GM20000 (cell line): ENCODE data around the gene COL9A1.

Experiments
- DNase-seq: peaks from one replicate; pipeline ENCODE4 v3.0.0; 2012; ENCODE audit warnings: low spot score
- TF ChIP-seq, protein P1 (sequence below): IDR thresholded peaks from 2 replicates; pipeline ENCODE4 v1.5.1; 2012; ENCODE audit warnings: mild to moderate bottlenecking, control low read depth; ENCODE audit errors: extremely low read depth, missing control alignments

The COL9A1 gene

GRCh38 chr6:70219943-70220613 is 82.8 kb downstream of the COL9A1 start:
- TF ChIP-seq, protein P1, sequence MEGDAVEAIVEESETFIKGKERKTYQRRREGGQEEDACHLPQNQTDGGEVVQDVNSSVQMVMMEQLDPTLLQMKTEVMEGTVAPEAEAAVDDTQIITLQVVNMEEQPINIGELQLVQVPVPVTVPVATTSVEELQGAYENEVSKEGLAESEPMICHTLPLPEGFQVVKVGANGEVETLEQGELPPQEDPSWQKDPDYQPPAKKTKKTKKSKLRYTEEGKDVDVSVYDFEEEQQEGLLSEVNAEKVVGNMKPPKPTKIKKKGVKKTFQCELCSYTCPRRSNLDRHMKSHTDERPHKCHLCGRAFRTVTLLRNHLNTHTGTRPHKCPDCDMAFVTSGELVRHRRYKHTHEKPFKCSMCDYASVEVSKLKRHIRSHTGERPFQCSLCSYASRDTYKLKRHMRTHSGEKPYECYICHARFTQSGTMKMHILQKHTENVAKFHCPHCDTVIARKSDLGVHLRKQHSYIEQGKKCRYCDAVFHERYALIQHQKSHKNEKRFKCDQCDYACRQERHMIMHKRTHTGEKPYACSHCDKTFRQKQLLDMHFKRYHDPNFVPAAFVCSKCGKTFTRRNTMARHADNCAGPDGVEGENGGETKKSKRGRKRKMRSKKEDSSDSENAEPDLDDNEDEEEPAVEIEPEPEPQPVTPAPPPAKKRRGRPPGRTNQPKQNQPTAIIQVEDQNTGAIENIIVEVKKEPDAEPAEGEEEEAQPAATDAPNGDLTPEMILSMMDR = no peak
- no peak for DNase-seq

- TF ChIP-seq, protein P1 = no peak
- no peak for DNase-seq
Measured at GRCh38 chr6:70216767-70217166, 86.1 kb downstream of the COL9A1 start.

DNA sequence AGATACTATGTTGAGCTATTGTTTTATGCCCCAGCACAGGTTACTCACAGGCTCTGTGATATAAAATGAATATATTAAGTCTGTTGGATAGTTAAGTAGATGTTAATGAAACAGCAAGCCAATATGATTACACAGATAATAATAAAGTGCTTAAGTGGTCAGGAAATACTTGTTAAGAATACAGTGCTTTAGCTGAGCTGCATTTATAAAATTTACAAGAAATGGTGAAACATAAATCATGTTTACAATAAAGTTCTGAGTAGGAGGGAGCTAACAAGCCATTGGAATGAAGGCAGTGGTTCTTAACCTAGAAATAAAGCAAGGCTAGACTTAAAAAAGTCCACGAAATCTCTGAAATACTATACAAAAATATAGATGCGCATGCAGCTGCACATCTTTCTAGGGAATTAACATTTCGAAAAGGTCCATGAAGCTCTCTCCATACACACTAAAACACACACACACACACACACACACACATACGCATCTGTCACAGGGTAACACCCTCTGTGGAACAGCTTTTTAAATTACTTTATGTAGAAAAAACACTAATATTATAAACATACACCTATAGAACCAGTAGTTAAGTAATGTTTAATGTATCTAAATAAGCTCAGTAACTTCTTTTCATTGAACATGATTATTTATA is 87.3 kb downstream of the COL9A1 start:
- no peak for DNase-seq
- TF ChIP-seq, protein P1 = no peak

DNA sequence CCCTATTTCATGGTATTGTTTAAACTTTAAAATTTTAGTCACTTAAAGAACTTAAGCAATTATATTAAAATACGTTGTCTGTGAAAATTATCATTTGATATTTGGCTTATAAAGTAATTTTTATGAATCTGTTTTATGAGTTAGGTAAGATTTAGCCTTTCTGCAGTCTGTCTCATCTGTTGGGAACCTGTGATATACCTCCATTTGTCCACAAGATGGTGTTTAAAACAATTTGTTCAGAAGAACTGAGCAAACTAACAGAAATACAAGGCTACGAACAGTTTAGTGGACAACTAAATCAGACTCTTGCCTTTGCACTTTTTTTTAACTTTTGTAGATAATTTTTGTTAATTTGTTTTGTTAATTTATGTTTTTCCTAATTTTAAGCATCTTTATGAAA is 92.4 kb downstream of the COL9A1 start:
- TF ChIP-seq, protein P1 = no peak
- no peak for DNase-seq

DNA sequence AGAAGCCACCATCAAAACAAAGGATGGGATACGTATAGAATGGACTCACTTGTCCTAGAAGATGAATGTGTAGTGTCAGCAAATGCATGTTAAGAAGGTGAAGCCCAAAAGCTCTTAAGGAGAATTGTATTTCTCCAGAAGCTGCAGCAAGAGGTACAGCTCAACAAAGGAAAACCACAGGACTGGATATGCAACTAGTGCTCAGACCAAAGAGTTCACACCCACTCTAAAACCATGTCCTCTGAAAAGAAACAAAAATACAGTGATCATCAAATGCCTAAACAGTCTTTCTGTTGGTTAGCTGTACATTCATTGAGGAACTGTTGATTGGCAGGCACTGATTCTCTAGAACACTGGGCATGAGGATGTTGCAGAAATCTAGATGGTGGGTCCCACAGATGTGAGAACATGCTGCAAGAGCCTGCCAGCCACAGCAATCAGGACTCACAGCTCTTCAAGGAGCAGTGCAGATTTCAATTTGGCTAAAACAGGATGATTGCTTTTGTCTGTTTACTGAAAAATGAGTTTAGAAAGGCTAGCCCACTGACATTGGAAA is 94.6 kb downstream of the COL9A1 start:
- TF ChIP-seq, protein P1 = no peak
- DNase-seq = no peak

- TF ChIP-seq, protein P1 = no peak
- DNase-seq = no peak
Measured at GRCh38 chr6:70198785-70199184, 104.1 kb downstream of the COL9A1 start.

- DNase-seq = no peak
- TF ChIP-seq, protein P1 = no peak
Measured at GRCh38 chr6:70196531-70196930, 106.4 kb downstream of the COL9A1 start.
